ENCODE results near the gene ARHGAP23.
"Not testable (repeated sequence)": the region's sequence is repeated elsewhere in the genome, so short reads cannot be mapped to it uniquely, and the experiment has no call there.

ARHGAP23 gene

DNA sequence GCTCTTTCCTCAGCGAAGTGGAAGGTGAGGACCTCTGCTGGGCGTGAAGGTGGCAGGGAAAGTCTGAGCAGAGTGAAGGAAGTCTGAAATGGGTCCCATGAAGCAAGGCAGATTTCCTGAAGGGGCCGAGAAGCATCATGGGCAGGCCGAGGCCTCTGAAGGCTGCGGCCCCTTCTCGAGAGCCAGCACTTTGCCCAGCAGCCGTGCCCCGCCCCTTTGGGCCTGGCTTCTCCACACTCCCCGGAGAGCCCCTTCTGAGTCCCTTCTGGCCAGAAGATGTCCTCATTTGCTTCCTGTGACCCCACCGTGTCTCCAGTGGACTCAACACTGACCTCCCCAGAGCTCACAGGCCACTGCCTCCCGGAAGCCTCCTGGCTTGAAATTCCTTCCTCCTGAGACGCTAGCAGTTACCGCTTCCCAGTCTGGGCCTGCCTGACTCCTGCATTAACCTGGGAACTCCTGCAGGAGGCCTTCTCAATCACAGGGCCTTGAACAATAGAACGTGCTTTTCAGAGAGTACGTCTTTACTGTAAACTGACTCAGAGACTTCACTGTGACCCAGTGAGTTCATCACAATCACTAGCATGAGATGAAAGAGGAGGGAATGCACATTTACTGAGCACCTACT is 75.1 kb downstream of the ARHGAP23 start:
- not testable (repeated sequence) for H3K4me3 ChIP-seq (ENCODE audit: control insufficient read depth, low read depth, low read length); DNase-seq (ENCODE audit: low read depth)

DNA sequence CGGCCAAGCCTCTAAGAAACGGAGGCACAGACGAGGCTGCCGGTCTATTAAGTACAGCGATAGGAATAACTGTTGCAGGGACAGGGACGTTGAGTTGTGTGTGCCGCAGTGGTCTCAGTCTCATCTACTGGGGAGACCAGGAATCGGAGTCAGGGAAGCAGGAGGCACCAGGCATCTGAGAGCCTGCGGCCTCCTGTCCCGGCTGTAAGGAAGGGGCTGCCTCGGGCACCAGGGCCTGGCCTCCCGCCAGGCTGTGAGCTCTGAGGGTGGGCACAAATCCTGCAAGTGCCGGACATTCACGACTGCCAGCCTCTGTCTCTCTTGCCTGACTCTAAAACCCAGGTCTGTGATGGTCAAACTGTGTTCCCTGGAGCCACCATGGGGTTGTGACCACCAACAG is 76.0 kb downstream of the ARHGAP23 start:
- DNase-seq (ENCODE audit: low read depth): no peak
- TF ChIP-seq, protein P1, sequence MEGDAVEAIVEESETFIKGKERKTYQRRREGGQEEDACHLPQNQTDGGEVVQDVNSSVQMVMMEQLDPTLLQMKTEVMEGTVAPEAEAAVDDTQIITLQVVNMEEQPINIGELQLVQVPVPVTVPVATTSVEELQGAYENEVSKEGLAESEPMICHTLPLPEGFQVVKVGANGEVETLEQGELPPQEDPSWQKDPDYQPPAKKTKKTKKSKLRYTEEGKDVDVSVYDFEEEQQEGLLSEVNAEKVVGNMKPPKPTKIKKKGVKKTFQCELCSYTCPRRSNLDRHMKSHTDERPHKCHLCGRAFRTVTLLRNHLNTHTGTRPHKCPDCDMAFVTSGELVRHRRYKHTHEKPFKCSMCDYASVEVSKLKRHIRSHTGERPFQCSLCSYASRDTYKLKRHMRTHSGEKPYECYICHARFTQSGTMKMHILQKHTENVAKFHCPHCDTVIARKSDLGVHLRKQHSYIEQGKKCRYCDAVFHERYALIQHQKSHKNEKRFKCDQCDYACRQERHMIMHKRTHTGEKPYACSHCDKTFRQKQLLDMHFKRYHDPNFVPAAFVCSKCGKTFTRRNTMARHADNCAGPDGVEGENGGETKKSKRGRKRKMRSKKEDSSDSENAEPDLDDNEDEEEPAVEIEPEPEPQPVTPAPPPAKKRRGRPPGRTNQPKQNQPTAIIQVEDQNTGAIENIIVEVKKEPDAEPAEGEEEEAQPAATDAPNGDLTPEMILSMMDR (conservative IDR thresholded peaks at IDR 0.05; ENCODE audit: control insufficient read depth, insufficient read depth, low read depth, low read length): no peak
- no peak overlapping the region for H3K4me3 ChIP-seq (ENCODE audit: control insufficient read depth, low read depth, low read length)

DNA sequence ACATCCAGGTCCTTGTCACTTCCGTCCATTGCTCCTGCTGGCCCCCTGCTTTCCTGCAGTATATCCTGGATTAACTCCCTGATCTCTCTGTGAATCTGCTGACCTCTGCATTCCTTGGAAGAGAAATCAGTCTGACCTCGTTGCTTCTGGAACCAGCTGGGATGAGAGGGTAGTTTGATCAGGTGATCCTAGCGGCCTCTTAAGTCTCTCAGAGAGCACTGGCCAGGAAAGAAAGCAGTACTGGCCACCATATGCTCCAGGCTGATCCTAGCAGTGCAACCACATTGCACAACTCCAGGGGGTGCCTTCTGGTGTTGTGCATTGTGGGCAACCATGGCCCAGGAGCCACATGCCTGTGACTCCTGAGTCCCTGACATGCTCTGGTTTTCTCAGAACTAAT is 79.2 kb downstream of the ARHGAP23 start:
- TF ChIP-seq, protein P1 (conservative IDR thresholded peaks at IDR 0.05; ENCODE audit: control insufficient read depth, insufficient read depth, low read depth, low read length): no peak
- peak; percentile 20 for DNase-seq (ENCODE audit: low read depth)
- H3K4me3 ChIP-seq (ENCODE audit: control insufficient read depth, low read depth, low read length): no peak overlapping the region

DNA sequence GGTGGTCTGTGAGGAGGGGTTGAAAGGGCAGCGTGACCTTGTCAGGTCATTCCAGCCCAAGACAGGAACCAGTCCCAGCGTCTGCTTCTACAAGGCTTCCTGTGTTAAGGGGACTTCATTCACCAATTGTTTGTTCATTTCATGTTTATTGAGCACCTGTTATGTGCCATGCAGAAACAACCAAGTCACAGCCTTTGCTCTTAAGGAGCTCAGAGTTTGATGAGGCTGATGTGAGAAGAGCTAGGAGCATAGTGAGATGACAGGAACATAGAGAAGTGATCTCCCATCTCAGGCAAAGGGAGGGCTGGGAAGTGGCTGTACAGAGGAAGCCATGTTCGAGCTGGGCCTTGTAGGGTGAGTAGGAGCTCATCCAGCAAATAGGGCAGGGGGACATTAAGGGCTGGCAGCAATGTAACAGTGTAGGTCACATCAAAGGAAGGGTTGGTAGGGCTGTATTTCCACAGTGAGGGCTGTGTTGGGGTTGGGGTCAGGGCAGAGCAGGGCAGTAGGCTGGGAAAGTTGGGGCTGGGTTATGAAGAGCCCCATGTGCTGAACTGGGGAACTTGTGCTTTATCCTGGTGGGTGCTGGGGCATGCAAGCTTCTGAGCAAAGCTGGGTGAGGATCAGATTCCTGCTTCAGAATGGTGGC is 79.8 kb downstream of the ARHGAP23 start:
- DNase-seq (ENCODE audit: low read depth): no peak
- H3K4me3 ChIP-seq (ENCODE audit: control insufficient read depth, low read depth, low read length): no peak overlapping the region
- TF ChIP-seq, protein P1 (conservative IDR thresholded peaks at IDR 0.05; ENCODE audit: control insufficient read depth, insufficient read depth, low read depth, low read length): no peak

DNA sequence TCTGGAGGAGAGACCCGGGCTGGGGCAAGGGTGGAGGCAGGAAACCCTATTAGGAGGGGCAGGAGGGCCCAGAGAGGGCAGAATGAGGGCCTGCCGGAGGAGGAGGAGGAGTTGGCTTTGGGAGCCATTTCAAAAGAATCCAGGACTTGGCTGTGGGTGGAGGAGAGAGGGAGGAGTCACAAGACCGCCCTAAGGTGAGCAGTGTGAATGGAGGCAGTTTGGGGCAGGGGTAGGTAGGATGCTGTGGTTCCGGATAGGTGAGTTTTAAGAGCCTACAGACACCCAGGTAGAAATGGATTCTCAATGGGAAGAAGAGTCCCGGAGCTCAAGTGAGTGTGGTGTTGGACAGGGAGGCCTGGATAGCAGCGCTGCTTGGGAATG is 80.3 kb downstream of the ARHGAP23 start:
- H3K4me3 ChIP-seq (ENCODE audit: control insufficient read depth, low read depth, low read length): no peak overlapping the region
- DNase-seq (ENCODE audit: low read depth): no peak
- TF ChIP-seq, protein P1 (conservative IDR thresholded peaks at IDR 0.05; ENCODE audit: control insufficient read depth, insufficient read depth, low read depth, low read length): no peak

DNA sequence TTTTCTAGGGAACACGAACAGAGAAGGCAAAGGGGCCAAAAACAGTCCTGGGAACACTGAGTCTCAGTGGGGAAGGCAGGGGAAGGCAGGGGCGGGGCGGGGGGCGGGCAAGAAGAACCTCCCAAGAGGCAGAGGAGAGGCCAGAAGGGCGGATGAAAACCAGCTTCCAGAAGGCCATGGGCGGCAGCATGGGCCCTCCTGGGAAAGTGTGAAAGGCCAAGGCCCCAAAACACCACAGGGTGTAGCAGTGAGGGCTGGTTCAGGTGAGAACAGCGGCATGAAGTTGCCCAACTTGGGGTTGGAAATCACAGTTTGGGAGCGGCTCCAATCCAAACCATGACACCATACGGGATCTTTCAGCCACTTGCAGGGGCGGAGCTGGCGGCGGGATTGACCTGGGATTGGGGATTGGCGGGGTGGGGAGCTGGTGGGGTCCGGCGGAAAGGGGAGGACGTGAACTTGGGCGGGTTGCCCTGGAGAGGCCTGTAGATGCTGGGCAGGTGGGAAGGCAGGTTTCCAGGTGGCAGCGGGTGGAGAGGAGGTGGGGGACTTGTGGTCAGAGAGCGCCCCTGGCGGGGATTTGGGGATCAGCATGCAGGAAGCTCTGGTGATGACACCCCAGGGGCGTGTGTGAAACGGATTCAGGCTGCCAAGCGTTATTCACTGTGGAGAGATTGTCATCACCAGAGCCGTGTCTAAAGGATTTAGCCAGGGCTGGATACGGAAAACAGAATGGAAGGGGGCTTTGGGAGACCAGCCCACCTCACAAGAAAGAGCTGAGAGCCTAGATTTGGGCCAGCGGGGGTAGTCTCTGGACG is 80.9 kb downstream of the ARHGAP23 start:
- peak; percentile 86 for DNase-seq (ENCODE audit: low read depth)
- TF ChIP-seq, protein P1 (conservative IDR thresholded peaks at IDR 0.05; ENCODE audit: control insufficient read depth, insufficient read depth, low read depth, low read length): peak; percentile 72
- H3K4me3 ChIP-seq (ENCODE audit: control insufficient read depth, low read depth, low read length): no peak overlapping the region

Measured in fibroblast of mammary gland (primary cell).